DLD1 (cell line): ENCODE results near the gene MAST2.
"Not testable (repeated sequence)": the region's sequence is repeated elsewhere in the genome, so short reads cannot be mapped to it uniquely, and the experiment has no call there.

ENCODE experiments used
- in situ Hi-C: cut with HindIII; loops from 2 replicates; pipeline ENCODE4 v1.10.0; 2017; ENCODE audit warnings: low sequenced_read_pairs

The MAST2 gene

GRCh38 chr1:45809761-45810160, 6.3 kb downstream of the MAST2 start:
- in situ Hi-C loops = no loop called here

GRCh38 chr1:45814776-45815175, 11.4 kb downstream of the MAST2 start:
- in situ Hi-C loops = no loop called here

- in situ Hi-C loops = no loop called here
These were observed 12.5 kb downstream of the MAST2 start for GRCh38 chr1:45815667-45816458.

- in situ Hi-C loops = no loop called here
These were observed 16.8 kb downstream of the MAST2 start for GRCh38 chr1:45820173-45820572.

- in situ Hi-C loops = no loop called here
These were observed 17.4 kb downstream of the MAST2 start for GRCh38 chr1:45820788-45821187.

GRCh38 chr1:45822644-45823043, 19.2 kb downstream of the MAST2 start:
- in situ Hi-C loops = no loop called here

- in situ Hi-C loops = no loop called here
These were observed 21.2 kb downstream of the MAST2 start for GRCh38 chr1:45824607-45825006.

- in situ Hi-C loops = no loop called here
These were observed 23.8 kb downstream of the MAST2 start for GRCh38 chr1:45827256-45827655.

GRCh38 chr1:45828841-45829240, 25.4 kb downstream of the MAST2 start:
- in situ Hi-C loops = no loop called here

GRCh38 chr1:45833361-45833760, 29.9 kb downstream of the MAST2 start:
- in situ Hi-C loops = no loop called here

- in situ Hi-C loops = no loop called here
These were observed 31.3 kb downstream of the MAST2 start for GRCh38 chr1:45834689-45835088.

GRCh38 chr1:45836451-45836850, 33.0 kb downstream of the MAST2 start:
- in situ Hi-C loops = no loop called here

GRCh38 chr1:45836861-45837260, 33.4 kb downstream of the MAST2 start:
- in situ Hi-C loops = not testable (repeated sequence)

- in situ Hi-C loops = not testable (repeated sequence)
These were observed 34.9 kb downstream of the MAST2 start for GRCh38 chr1:45838322-45838721.

- in situ Hi-C loops = no loop called here
These were observed 37.3 kb downstream of the MAST2 start for GRCh38 chr1:45840704-45841103.

GRCh38 chr1:45842786-45843185, 39.4 kb downstream of the MAST2 start:
- in situ Hi-C loops = no loop called here

- in situ Hi-C loops = no loop called here
These were observed 40.1 kb downstream of the MAST2 start for GRCh38 chr1:45843474-45843905.

GRCh38 chr1:45844000-45844399, 40.6 kb downstream of the MAST2 start:
- in situ Hi-C loops = not testable (repeated sequence)

GRCh38 chr1:45846931-45847330, 43.5 kb downstream of the MAST2 start:
- in situ Hi-C loops = no loop called here

GRCh38 chr1:45848097-45848496, 44.7 kb downstream of the MAST2 start:
- in situ Hi-C loops = no loop called here

GRCh38 chr1:45848714-45849113, 45.3 kb downstream of the MAST2 start:
- in situ Hi-C loops = no loop called here

GRCh38 chr1:45850017-45850416, 46.6 kb downstream of the MAST2 start:
- in situ Hi-C loops = loop anchor here (25.0 kb wide), 1 partner anchor 163 kb away; the partner anchor contains the start of genes GPBP1L1 and TMEM69

- in situ Hi-C loops = loop anchor here (25.0 kb wide), 1 partner anchor 167 kb away; the partner anchor contains the start of genes GPBP1L1 and TMEM69
These were observed 51.3 kb downstream of the MAST2 start for GRCh38 chr1:45854724-45855123.
